ENCODE data around the gene DISC1. TPM values are rescaled to one million over a fixed set of nuclear protein-coding genes. Genes with fewer than 3 reads are reported as not detected.
"Not testable (repeated sequence)": the region's sequence is repeated elsewhere in the genome, so short reads cannot be mapped to it uniquely, and the experiment has no call there.

The DISC1 gene
- total RNA-seq, 2 donors from 2014 or later = 8.0 to 9.4 TPM

- H3K9me3 ChIP-seq (ENCODE audit: control insufficient read depth, low read length) = no peaks in the 10 kb centered on the region
- H3K9ac ChIP-seq (ENCODE audit: extremely low read depth, low read length, poor library complexity, severe bottlenecking) = no peak overlapping the region
- no peak overlapping the region for H3K4me3 ChIP-seq (ENCODE audit: low read length)
- 88 to 96% methylated on average over 6 to 9 of the region's 9 CpGs for WGBS, 2 experiments (ENCODE audit: insufficient coverage in 1 of 2, insufficient read length in 1 of 2)
- Mint-ChIP-seq H3K9me3 (no peaks in the 10 kb centered on the region), H3K27me3 (ENCODE audit: insufficient read depth) (no peaks in the 10 kb centered on the region), H3K27ac (no peak overlapping the region), H3K4me3 (no peak overlapping the region), H3K4me1 (peaks cover 19% of the 10 kb centered on the region), H3K36me3 (ENCODE audit: low read depth) (peaks cover 6% of the 10 kb centered on the region)
- H3K27me3 ChIP-seq (ENCODE audit: control insufficient read depth, insufficient read depth, low read length, poor library complexity, severe bottlenecking) = no peaks in the 10 kb centered on the region
- DNase-seq = no peak
- H3K27ac ChIP-seq (ENCODE audit: low read depth, low read length) = no peak overlapping the region
- no peaks in the 10 kb centered on the region for H3K36me3 ChIP-seq (ENCODE audit: control insufficient read depth, insufficient read depth, low read length)
- no peak for TF ChIP-seq CTCF (conservative IDR thresholded peaks at IDR 0.05)
- no peaks in the 10 kb centered on the region for H3K4me1 ChIP-seq (ENCODE audit: control insufficient read depth, insufficient read depth, low read length)
Measured at GRCh38 chr1:231778009-231778719, 151.6 kb downstream of the DISC1 start.

- TF ChIP-seq CTCF (conservative IDR thresholded peaks at IDR 0.05) = no peak
- no peak for DNase-seq
- no peaks in the 10 kb centered on the region for H3K27me3 ChIP-seq (ENCODE audit: control insufficient read depth, insufficient read depth, low read length, poor library complexity, severe bottlenecking)
- H3K36me3 ChIP-seq (ENCODE audit: control insufficient read depth, insufficient read depth, low read length) = no peaks in the 10 kb centered on the region
- H3K4me3 ChIP-seq (ENCODE audit: low read length) = no peak overlapping the region
- H3K4me1 Mint-ChIP-seq = peaks cover 19% of the 10 kb centered on the region
- H3K27ac Mint-ChIP-seq = no peak overlapping the region
- H3K4me1 ChIP-seq (ENCODE audit: control insufficient read depth, insufficient read depth, low read length) = no peaks in the 10 kb centered on the region
- H3K36me3 Mint-ChIP-seq (ENCODE audit: low read depth) = peaks cover 5% of the 10 kb centered on the region
- H3K27me3 Mint-ChIP-seq (ENCODE audit: insufficient read depth) = no peaks in the 10 kb centered on the region
- no peaks in the 10 kb centered on the region for H3K9me3 ChIP-seq (ENCODE audit: control insufficient read depth, low read length)
- H3K4me3 Mint-ChIP-seq = no peak overlapping the region
- H3K27ac ChIP-seq (ENCODE audit: low read depth, low read length) = no peak overlapping the region
- 93 to 100% methylated on average over 3 of the region's 3 CpGs for WGBS, 2 experiments (ENCODE audit: insufficient coverage in 1 of 2, insufficient read length in 1 of 2)
- no peaks in the 10 kb centered on the region for H3K9me3 Mint-ChIP-seq
- no peak overlapping the region for H3K9ac ChIP-seq (ENCODE audit: extremely low read depth, low read length, poor library complexity, severe bottlenecking)
Measured at GRCh38 chr1:231779081-231779480, 152.5 kb downstream of the DISC1 start.

- Histone ChIP-seq H3K36me3 (ENCODE audit: control insufficient read depth, insufficient read depth, low read length) (no peaks in the 10 kb centered on the region), H3K4me1 (ENCODE audit: control insufficient read depth, insufficient read depth, low read length) (no peaks in the 10 kb centered on the region), H3K9ac (ENCODE audit: extremely low read depth, low read length, poor library complexity, severe bottlenecking) (no peak overlapping the region), H3K9me3 (ENCODE audit: control insufficient read depth, low read length) (no peaks in the 10 kb centered on the region), H3K27me3 (ENCODE audit: control insufficient read depth, insufficient read depth, low read length, poor library complexity, severe bottlenecking) (no peaks in the 10 kb centered on the region), H3K4me3 (ENCODE audit: low read length) (no peak overlapping the region), H3K27ac (ENCODE audit: low read depth, low read length) (no peak overlapping the region)
- H3K9me3 Mint-ChIP-seq = no peaks in the 10 kb centered on the region
- no peak overlapping the region for H3K4me3 Mint-ChIP-seq
- no peak for DNase-seq
- H3K36me3 Mint-ChIP-seq (ENCODE audit: low read depth) = no peaks in the 10 kb centered on the region
- no peak for TF ChIP-seq CTCF (conservative IDR thresholded peaks at IDR 0.05)
- H3K27me3 Mint-ChIP-seq (ENCODE audit: insufficient read depth) = no peaks in the 10 kb centered on the region
- peaks cover 5% of the 10 kb centered on the region for H3K4me1 Mint-ChIP-seq
- no peak overlapping the region for H3K27ac Mint-ChIP-seq
- WGBS, 2 experiments (ENCODE audit: insufficient coverage in 1 of 2, insufficient read length in 1 of 2) = 87% methylated on average over 2 of the region's 2 CpGs; no CpG with 5 or more reads in 1 of the 2 experiments
Measured at GRCh38 chr1:231781892-231782291, 155.3 kb downstream of the DISC1 start.

- H3K27ac Mint-ChIP-seq; H3K9me3 ChIP-seq (ENCODE audit: control insufficient read depth, low read length); DNase-seq; H3K4me1 ChIP-seq (ENCODE audit: control insufficient read depth, insufficient read depth, low read length); H3K36me3 ChIP-seq (ENCODE audit: control insufficient read depth, insufficient read depth, low read length); H3K27me3 Mint-ChIP-seq (ENCODE audit: insufficient read depth); H3K4me1 Mint-ChIP-seq; H3K9ac ChIP-seq (ENCODE audit: extremely low read depth, low read length, poor library complexity, severe bottlenecking); H3K27me3 ChIP-seq (ENCODE audit: control insufficient read depth, insufficient read depth, low read length, poor library complexity, severe bottlenecking); H3K27ac ChIP-seq (ENCODE audit: low read depth, low read length); H3K4me3 ChIP-seq (ENCODE audit: low read length); H3K9me3 Mint-ChIP-seq; H3K36me3 Mint-ChIP-seq (ENCODE audit: low read depth); H3K4me3 Mint-ChIP-seq: not testable (repeated sequence)
- WGBS, 2 experiments (ENCODE audit: insufficient coverage in 1 of 2, insufficient read length in 1 of 2) = 86% methylated on average over 2 of the region's 2 CpGs; no CpG with 5 or more reads in 1 of the 2 experiments
Measured at GRCh38 chr1:231785073-231785472, 158.5 kb downstream of the DISC1 start.
